Smooth muscle cell (in vitro differentiated cells): ENCODE results near the gene ADAT3. TPM values are rescaled to one million over a fixed set of nuclear protein-coding genes. Genes with fewer than 3 reads are reported as not detected.

Source experiments
- DNase-seq: peaks from one replicate; lab custom pipeline; 2025; ENCODE audit not compliant: unreplicated experiment; lab: John Stamatoyannopoulos, UW
- H2AFZ ChIP-seq: fragments of 200-600 bp; sonication (generic); 2 replicates; pipeline ENCODE4 v1.6.0; 2016; ENCODE audit warnings: antibody characterized with exemption, low read depth, mild to moderate bottlenecking
- H3F3A ChIP-seq: fragments of 200-600 bp; sonication (generic); 2 replicates; pipeline ENCODE4 v1.6.0; 2017; ENCODE audit warnings: antibody characterized with exemption, low read depth
- H3K27ac ChIP-seq: fragments of 200-600 bp; sonication (generic); 2 replicates; pipeline ENCODE4 v1.5.1; 2016; ENCODE audit warnings: low read depth, mild to moderate bottlenecking
- H3K27me3 ChIP-seq: fragments of 200-600 bp; sonication (generic); 2 replicates; pipeline ENCODE4 v1.6.1; 2016; ENCODE audit warnings: low read depth, mild to moderate bottlenecking
- H3K36me3 ChIP-seq: fragments of 200-600 bp; sonication (generic); 2 replicates; pipeline ENCODE4 v1.5.1; 2016; ENCODE audit warnings: low read depth
- H3K4me1 ChIP-seq: fragments of 200-600 bp; sonication (generic); 2 replicates; pipeline ENCODE4 v1.5.1; 2016; ENCODE audit warnings: low read depth
- H3K4me2 ChIP-seq: fragments of 200-600 bp; sonication (generic); 2 replicates; pipeline ENCODE4 v1.6.0; 2016; ENCODE audit warnings: mild to moderate bottlenecking
- H3K4me3 ChIP-seq: fragments of 200-600 bp; sonication (generic); 2 replicates; pipeline ENCODE4 v1.5.1; 2016; ENCODE audit warnings: mild to moderate bottlenecking
- H3K79me2 ChIP-seq: fragments of 200-600 bp; sonication (generic); 2 replicates; pipeline ENCODE4 v1.6.0; 2016; ENCODE audit warnings: low read depth, mild to moderate bottlenecking
- H3K9ac ChIP-seq: fragments of 200-600 bp; sonication (generic); 2 replicates; pipeline ENCODE4 v1.6.0; 2016; ENCODE audit warnings: low read depth
- H3K9me3 ChIP-seq: fragments of 200-600 bp; sonication (generic); replicated peaks from 2 replicates; pipeline ENCODE4 v1.5.1; 2016; ENCODE audit warnings: low read depth
- H4K20me1 ChIP-seq: fragments of 200-600 bp; sonication (generic); 2 replicates; pipeline ENCODE4 v1.6.0; 2016; ENCODE audit warnings: low read depth
- CTCF ChIP-seq: fragments of 200-600 bp; sonication (generic); IDR thresholded peaks from 2 replicates; pipeline ENCODE4 v1.5.1; 2017; ENCODE audit warnings: borderline replicate concordance, mild to moderate bottlenecking, antibody characterized with exemption; ENCODE audit not compliant: insufficient read depth, poor library complexity, severe bottlenecking
- WGBS: methylation state at CpG from one replicate; pipeline ENCODE4 v1.1.7; 2016; ENCODE audit warnings: low lambda C conversion rate; 5-methylcytosine and 5-hydroxymethylcytosine counted together
- polyA plus RNA-seq: library from polyadenylated mRNA; unstranded; fragments of >200 nt; fragmentation: Nextera tagmentation; extraction: Ambion mirVana; gene quantifications from 2 replicates; pipeline ENCODE4 v1.2.1, GENCODE V29; 2016
- total RNA-seq: library from RNA; depleted of rRNA; stranded (reverse); fragments of >200 nt; gene quantifications from 2 replicates; pipeline ENCODE4 v1.2.3, GENCODE V29; 2014

ADAT3 gene
- total and polyA plus RNA-seq, 2 experiments from 2014 or later: 0.58 to 2.0 TPM

GRCh38 chr19:1913781-1914577, 8.8 kb downstream of the ADAT3 start:
- TF ChIP-seq CTCF: no peak
- peaks cover 43% of the 10 kb centered on the region for H3K79me2 ChIP-seq
- H3K4me1 ChIP-seq: no peaks in the 10 kb centered on the region
- no peaks in the 10 kb centered on the region for H3K9me3 ChIP-seq
- DNase-seq: no peak
- no peaks in the 10 kb centered on the region for H3K36me3 ChIP-seq
- peaks cover 85% of the 10 kb centered on the region for H4K20me1 ChIP-seq
- H3K9ac ChIP-seq: no peak overlapping the region
- no peak overlapping the region for H3K4me3 ChIP-seq
- 95% methylated on average over 19 of the region's 23 CpGs for WGBS
- no peaks in the 10 kb centered on the region for H3F3A ChIP-seq
- no peak overlapping the region for H3K4me2 ChIP-seq
- H3K27me3 ChIP-seq: no peaks in the 10 kb centered on the region
- H2AFZ ChIP-seq: no peak overlapping the region
- H3K27ac ChIP-seq: no peak overlapping the region

GRCh38 chr19:1914826-1915341, 9.7 kb downstream of the ADAT3 start:
- Histone ChIP-seq H3K9ac (no peak overlapping the region), H3K9me3 (no peaks in the 10 kb centered on the region), H3K4me3 (no peak overlapping the region), H3K27me3 (no peaks in the 10 kb centered on the region), H3F3A (no peaks in the 10 kb centered on the region), H4K20me1 (peaks cover 76% of the 10 kb centered on the region), H3K27ac (no peak overlapping the region), H3K79me2 (peaks cover 34% of the 10 kb centered on the region), H3K36me3 (no peaks in the 10 kb centered on the region), H3K4me2 (no peak overlapping the region), H2AFZ (no peak overlapping the region), H3K4me1 (no peaks in the 10 kb centered on the region)
- DNase-seq: no peak
- over 99% methylated on average over 22 of the region's 23 CpGs for WGBS
- TF ChIP-seq CTCF: no peak

- peaks cover 11% of the 10 kb centered on the region for H3K79me2 ChIP-seq
- no peak for TF ChIP-seq CTCF
- H4K20me1 ChIP-seq: peaks cover 53% of the 10 kb centered on the region
- H3K9ac ChIP-seq: no peak overlapping the region
- no peaks in the 10 kb centered on the region for H3K36me3 ChIP-seq
- H3K4me1 ChIP-seq: no peaks in the 10 kb centered on the region
- H3F3A ChIP-seq: no peaks in the 10 kb centered on the region
- H2AFZ ChIP-seq: no peak overlapping the region
- WGBS: 97% methylated on average over 15 of the region's 17 CpGs
- no peaks in the 10 kb centered on the region for H3K27me3 ChIP-seq
- H3K9me3 ChIP-seq: no peaks in the 10 kb centered on the region
- H3K4me3 ChIP-seq: no peak overlapping the region
- no peak overlapping the region for H3K27ac ChIP-seq
- no peak for DNase-seq
- H3K4me2 ChIP-seq: no peak overlapping the region
These were observed 11.9 kb downstream of the ADAT3 start for GRCh38 chr19:1917146-1917545.
